ENCODE results near the gene ADGRA1.

ADGRA1 gene

DNA sequence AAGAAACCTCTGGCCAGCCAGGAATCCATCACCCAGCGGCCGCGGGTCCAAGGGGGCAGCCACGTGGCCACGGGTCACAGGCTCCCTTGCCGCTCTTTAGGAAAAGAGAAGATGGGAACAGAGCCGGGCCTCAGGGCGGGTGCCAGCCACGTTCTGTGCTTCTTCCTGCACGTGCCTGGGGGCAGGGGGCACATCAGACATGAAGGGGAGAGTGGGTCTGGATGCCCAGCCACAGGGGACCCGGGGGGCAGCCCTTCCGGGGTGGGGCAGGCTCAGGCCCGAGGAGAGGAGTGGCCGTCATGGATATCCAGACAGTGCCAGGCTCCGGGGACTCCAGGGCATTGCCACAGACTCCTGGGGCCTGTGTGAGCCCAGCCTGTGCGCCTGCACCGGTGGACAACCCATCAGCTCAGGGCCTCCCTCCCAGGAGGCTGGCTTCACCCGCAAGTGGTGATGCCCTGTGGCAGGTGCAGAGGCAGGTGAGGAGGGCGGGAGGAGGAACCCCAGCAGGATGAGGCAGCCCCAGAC, 31.0 kb upstream of the ADGRA1 start:
- DNase-seq (ENCODE audit: low read depth): no peak

DNA sequence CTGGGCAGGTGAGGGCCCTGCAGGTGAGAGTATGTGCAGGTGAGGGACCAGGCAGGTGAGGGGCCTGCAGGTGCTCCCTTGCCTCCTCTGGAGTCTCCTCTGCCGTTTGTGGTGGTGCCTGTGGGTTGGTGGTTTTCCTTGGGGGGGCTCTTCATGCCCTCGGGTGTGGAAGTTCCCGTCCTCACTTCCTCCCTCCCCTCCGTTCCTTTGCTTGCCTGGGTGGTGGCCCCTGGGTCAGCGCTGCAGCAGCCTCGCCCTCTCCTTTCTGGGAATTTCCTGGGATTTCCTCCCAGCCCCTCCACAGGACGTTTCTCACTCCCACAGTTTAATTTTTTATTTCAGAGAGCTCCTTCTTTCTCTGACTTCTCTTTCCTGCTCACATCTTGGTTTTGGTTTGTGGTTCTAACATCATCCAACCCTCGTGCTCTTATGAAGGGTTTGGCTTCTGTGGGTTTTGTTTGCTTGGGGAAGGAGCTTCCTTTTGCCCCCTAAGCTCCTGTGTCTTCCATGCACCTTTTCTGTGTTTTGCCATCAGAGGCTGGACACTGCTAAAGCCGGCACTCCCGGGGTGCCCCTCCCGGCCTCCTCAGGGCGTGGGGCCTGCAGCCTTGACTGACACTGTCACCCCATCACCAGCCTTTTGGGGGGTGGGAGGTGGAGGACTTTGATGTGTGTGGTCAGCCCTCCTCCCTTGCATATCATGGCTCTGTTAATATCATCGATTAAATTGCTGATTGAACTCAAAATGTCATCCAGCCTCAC, 29.2 kb upstream of the ADGRA1 start:
- no peak for DNase-seq (ENCODE audit: low read depth)

DNA sequence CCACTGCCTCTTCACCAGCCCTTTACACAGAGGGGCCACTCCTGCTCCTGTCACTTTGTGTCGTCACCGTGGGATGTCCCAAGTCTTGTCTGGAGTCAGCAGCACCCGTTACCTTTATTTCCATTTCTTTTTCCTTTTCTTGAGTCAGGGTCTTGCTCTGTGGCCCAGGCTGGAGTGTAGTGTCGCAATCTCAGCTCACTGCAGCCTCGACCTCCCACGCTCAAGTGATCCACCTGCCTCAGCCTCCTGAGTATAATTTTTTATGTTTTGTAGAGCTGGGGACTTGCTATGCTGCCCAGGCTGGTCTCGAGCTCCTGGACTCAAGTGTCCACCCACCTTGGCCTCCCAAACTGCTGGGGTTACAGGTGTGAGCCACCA, 28.6 kb upstream of the ADGRA1 start:
- DNase-seq (ENCODE audit: low read depth): no peak

DNA sequence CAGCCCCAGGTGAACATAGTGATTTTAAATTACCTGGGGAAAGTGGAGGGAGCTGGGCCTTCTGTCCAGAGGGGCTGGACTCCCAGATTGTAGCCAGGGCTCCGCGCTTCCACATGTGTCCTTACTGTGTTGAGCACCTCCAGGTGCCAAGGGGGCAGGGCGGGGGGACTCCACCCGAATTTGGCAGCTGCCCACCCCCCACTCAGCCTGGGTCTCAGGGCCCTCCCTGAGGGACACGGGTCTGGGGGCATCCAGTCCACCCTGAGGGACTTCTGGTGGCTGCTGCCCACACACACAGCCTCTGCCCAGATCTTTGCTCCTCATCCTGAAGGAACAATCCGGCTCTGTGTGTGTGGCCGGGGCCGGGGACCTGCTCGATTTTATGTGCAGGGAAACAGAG, 28.2 kb upstream of the ADGRA1 start:
- DNase-seq (ENCODE audit: low read depth): no peak

DNA sequence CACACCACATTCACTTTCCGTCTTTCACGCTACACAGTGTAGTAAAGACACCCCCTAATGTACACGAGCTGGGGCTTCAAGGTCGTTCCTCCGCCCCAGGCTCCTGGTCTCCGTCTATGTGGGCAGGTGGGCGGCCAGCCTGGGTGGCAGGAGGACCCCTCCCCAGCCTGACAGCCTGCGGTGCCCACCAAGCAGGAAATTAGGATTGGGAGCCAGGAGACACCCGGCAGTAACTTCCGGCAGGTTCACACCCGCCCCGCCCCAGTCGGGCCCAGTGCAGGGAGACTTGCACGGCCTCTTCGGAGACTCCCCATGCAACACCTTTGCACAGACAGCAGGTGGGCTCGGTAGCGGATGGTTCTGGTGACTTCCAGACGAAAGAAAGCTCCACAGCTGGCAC, 27.7 kb upstream of the ADGRA1 start:
- no peak for DNase-seq (ENCODE audit: low read depth)

DNA sequence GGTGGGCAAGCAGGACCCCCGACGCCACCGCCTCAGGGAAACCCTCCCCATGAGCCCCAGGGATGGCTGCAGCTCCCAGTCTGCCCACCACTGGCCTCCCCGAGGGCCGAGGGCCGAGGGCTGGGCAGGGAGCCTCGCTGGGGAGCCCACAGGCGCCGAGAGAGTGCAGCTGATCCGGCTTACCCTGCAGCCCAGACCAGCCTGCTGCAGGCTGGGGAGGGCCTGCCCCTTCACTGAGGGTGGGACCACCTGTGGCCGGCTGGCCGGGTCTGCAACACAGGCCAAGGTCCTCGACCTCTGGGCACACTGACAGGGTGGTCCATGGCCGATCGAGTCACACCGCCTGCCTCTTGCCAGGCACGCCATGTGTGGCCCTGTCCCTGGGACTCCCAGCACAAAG, 27.3 kb upstream of the ADGRA1 start:
- no peak for DNase-seq (ENCODE audit: low read depth)

DNA sequence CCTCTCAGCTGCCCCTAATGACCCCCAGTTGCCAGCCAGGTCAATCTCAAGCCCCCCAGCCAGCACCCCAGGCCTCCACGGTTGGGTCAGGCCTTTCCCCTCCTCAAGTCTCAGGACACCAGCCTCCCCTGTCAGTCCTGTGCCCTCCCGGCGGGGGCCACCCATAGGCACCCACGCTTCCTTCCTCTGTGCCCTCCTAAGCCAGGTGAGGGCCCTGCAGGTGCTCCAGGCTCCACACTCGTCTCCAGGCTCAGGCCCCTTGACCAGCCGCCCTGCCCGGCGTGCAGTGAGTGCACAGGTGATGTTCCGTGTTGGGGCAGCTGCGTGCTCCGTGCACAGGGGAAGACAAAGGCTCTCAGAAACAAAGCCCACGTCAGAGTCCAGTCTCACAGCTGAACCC, 26.8 kb upstream of the ADGRA1 start:
- no peak for DNase-seq (ENCODE audit: low read depth)

DNA sequence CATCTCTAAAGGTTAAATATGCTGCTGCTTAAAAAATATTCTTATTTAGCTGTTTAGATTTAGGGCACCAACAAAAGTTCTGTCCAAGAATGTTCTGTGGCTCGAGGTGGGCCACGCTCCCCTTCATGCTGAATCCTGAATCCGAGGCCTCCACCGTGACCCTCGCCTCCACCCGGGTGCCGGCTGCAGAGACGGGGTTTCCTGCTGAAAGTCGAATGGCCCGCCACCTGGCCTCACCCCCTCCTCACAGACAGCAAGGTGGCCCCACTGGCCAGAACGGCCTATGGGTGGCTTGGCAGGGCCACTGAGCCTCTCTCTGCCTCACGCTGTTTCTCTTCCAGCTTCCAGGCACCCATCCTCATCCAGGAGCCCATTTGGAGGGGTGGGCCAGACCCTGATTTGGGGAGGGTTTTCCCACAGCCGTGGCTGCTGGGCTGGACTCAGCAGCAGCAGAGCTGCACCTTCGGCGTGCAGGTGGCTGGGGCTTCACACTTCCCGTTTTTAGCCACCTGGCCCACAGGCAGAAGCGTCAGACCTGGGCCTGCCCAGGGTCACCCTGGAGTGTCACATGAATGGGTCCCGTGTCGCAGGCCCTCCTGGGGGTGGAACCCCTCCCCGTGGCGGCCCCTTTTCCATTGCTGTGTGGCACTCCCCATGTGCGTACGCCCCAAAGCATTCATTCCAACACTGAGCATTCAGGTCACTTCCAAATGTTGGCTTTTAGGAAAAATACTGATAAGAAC, 26.3 kb upstream of the ADGRA1 start:
- no peak for DNase-seq (ENCODE audit: low read depth)

DNA sequence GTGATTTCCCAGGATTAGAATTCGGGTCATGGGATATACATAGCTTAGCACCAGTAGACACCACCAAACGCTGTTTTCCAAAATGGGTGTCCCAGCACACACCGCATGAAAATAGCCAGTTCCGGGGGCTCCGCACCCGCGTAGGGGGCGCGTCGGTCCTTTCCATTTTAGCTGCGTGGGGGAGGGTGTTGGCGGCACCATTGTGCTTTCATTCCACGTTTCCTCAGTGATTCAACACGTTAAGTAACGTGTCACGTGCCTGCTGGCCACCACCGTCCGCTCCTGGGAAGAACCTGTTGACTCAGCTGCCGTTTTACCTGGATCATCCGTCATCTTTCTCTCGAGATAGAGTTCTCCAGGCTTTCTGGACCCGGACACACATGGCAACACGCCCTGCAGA, 25.6 kb upstream of the ADGRA1 start:
- no peak for DNase-seq (ENCODE audit: low read depth)

DNA sequence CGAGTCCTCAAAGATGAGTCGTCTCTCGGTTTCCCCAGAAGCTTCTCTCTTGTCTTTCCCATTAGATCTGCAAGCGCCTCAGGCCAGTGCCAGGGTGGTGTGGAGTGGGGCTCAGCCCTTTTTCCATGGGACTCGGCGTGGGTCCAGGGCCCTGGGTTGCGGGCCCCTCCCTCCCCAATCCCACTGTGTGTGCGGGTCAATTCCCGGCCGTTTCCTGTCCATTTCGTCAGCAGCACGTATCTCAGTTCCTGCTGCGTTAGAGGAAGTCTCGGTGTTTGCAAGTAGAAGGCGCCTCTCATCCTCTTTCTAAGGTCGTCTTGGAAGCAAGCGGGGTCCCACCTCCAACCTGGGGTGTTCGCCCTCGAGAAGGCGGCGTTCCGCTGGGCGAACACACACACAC, 25.1 kb upstream of the ADGRA1 start:
- no peak for DNase-seq (ENCODE audit: low read depth)

DNA sequence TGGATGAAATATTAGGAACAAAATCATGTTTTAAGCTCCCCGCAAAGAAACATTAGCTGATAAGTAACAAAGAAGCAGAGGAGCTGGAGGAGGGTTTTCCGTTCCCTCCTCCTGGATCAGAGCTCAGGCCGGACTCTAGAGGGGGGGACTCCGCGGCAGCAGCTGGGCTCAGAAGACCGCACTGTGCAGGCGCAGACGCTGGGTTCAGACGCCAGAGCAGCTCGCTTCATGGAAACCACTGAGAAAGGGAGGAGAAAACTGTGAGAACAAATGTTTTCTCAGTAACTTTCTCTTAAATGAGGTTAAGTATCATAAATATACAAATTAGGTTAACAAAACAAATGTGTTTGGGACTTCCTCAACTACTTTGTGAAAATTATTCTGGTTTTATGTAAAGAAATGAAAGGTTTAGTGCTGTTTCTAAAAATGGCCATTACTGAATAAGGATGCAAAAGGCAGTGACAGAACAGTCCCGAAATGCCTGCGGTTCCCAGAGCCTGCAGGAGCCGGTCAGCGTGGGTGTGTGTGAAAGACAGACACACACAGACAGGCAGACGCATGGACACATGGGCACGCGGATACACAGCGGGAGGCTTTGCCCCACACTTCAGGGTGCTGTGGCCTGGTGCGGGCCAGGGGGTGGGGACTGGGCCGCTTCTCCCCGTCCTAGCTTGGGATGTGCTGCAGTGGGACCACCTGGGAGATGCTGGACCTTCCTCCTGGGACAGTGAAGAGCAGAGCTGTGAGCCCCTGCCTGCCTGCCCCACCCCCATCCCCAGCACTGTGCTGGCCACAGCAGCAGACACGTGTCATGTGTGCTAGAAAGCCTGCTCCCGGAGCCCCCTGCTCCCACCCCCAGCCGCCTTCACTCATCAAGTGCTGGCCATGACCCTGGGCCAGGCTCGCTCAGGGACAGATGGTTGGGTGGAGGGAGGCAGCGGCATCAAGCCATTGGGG, 20.3 kb upstream of the ADGRA1 start:
- no peak for DNase-seq (ENCODE audit: low read depth)

DNA sequence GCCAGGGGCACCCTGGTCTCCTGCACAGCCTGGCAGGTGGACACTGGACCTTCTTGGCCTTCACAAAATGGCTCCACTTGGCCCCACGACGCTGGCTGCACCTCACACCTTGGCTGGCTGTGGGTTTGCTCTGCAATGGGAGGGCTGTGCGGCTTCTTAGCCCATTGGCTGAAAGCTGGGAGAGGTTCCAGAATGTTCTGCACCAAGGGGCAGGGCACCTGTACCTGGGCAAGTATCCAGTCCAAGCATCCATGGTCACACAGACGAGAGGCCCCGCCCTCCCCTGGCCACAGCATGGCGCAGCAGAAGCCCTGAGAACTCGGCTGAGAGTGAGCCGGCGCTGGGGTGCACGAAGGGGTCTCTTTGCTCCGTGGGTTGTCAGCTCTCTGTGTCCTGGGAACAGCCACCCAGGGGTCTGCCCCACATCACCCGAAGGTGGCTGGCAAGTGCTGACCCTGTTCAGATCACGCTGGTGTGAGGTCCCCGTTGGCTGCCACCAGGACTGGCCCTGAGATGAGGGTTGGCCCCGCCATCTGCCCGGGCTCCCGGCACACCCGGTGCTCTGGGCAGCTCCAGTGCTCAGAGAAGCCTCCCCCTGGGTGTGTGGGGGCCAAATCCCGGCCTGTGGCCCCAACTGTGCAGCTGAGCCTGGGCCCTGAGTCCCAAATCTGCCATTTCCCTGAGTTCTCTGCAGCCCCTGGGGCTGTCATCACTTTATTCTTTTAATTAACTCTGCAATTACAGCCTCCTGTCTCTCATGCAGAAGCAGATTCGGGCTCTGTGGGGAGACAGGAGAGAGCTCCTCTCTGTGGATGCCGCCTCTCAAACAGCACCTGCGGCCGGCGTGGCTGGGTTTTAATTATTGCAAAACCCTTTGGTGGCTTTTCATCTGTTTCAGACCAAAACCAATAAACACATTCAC, 19.4 kb upstream of the ADGRA1 start:
- DNase-seq (ENCODE audit: low read depth): no peak

DNA sequence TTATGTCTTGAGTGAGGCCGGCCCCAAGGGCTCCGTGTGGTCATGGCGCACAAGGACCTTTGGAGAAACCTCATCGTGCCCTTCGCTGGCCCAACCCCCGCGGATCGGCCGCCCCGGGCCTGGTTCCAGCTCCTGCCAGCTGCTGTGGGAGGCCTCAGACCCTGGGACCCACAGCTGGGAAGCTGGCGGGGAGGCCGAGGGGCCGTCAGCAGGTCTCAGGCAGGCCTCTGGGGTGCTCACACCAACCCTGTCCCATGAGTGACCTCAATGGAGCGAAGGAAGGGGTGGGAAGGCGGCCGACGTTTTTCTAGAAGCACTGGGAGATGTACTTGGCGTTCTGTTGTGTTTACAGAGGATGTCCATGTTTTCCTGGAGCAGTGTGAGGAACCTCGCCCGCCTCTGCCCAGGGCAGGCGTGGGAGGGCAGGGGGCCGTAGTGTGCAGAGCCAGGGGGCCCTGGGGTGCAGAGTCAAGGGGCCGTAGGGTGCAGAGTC, 18.6 kb upstream of the ADGRA1 start:
- no peak for DNase-seq (ENCODE audit: low read depth)

DNA sequence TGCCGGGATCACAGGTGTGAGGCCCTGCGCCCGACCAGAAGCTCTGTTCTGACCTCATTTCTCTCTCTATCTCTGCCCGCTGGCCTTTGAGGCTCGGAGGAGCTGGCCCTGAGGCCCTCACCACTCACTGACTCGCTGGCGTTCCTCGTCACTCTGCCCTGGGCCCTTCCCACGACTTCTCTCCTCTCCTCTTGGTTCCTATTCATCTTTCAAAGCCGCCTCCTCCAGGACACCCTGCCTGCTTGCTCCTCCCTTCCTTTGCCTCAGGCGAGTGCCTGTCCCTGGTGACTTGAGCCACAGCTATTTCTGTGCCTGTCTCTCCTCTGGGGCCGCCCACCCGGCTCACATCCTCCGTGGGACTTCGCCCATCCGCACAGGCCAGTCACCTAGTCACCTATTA, 17.3 kb upstream of the ADGRA1 start:
- DNase-seq (ENCODE audit: low read depth): no peak

DNA sequence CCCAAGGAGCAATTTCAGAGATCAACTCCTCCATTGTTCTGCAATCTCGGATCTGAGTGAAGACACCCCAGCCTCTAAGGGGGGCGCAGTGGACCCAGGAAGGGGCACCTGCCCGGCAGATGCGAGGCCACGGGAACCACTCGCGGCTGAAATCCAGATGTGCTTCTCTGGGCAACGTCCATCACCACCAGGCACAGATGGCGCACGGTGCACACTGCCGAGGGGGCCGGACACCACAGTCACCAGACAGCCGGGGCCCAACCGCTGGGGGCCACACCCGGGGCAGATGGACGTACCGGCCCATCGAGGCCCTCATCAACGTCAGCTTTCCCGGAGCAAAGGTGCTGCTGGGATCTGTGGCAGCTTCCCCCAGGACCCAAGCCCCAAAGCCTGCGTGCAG, 16.9 kb upstream of the ADGRA1 start:
- DNase-seq (ENCODE audit: low read depth): no peak

DNA sequence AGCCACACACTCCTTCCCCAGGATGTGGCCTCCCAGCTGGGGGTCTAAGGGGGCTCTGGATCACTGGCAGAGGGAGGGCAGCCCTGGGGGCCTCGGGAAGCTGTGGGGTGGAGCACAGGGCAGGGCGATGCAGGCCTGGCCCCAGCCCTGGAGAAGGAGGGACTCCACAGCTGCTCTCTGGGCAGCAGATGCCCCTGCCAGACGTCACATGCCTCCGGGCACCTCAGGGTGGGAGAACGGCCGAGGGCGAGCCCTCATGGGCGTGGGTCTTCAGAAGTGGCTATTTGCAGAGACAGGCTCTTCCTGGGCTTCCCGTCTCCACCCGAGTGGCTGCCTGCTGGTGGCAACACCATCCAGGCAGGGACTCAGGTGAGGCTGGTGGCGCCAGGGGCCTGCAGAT, 16.0 kb upstream of the ADGRA1 start:
- no peak for DNase-seq (ENCODE audit: low read depth)

DNA sequence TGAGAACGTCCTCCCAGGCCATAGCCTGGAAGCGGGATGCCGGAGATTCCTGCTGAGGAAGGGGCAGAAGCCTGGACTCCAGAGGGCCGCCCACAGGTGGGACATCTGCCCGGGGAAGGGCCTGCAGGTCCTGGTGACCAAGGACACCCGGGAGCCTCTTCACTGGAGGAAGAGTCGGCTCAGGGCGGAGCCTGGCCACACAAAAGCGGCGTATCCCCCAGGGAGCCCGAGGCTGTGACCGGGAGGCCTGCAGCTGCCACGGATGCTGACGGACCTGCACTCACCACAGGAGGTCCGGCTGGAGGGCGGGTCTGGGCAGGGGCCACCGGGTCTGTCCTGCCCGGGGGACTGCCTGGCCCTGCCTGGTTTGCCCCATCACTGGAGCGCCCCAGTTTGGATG, 15.5 kb upstream of the ADGRA1 start:
- no peak for DNase-seq (ENCODE audit: low read depth)

DNA sequence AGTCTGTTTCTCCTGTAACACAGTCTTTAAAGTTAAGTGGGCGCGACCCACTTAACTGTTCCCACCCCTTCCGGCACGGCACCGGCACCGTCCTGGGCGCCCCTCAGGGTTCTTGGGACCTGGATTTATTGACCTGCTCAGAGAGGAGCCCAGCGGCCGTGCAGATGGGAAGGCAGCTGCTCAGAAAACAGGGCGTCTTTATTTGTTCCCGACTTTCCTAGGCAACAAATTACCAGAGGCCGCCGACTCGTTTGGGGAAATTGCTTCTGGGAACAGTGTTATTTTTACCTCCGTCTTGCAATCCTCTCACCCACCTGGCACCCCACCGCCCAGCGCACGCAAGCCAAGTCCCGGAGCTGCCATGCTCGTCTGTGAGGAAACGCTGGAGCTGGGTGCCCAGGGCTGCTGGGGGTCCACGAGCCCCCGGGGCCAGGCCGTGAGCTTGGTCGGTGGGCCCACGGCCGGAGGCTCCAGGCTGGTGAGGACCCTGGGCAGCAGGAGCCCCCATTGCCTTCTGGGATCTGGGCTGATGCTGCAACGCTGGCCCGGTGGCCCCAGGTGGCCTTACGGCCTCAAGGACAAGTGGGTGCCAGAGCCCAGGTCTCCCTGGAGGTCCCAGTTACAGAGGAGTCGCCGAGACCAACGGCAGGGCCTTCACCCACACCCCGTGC, 14.9 kb upstream of the ADGRA1 start:
- DNase-seq (ENCODE audit: low read depth): no peak

DNA sequence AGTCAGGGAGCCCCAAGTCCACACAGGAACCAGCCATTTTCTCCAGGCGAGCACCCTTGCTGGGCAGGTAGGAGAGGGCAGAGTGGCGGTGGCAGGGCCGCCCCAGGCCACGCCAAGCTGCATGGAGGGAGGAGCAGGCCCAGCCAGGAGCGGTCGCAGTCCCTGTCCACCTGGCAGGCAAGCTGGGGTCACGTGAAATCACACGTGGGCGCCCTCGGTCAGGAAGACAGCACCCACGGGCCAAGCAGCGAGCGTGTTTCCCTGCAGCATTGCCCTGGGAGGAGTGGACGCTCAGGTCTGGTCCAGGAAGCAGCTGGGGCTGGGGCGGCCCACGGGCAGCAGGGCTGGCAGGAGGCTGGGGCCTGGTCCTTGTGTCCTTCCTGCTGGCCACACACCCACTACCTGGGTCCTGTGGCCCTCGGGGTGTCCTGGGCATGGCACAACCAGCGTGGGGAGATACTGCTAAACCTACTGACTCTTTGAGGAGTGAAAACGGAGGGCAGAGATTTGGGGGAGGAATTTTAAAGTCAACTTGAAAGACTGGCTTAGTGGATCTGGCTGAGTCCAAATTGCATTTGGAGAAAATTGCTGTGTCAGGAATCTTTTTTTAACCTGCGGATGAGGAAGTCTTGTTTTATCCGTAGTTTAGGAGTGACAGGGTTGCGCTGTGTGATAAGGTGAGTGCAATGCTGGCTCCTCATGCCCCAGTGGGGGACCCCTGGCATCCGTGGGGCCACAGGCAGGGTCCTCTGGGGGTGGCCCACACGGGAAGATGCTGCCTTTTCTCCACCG, 12.2 kb upstream of the ADGRA1 start:
- DNase-seq (ENCODE audit: low read depth): no peak
